ENCODE measurements around the gene SEMA3C.

DNA sequence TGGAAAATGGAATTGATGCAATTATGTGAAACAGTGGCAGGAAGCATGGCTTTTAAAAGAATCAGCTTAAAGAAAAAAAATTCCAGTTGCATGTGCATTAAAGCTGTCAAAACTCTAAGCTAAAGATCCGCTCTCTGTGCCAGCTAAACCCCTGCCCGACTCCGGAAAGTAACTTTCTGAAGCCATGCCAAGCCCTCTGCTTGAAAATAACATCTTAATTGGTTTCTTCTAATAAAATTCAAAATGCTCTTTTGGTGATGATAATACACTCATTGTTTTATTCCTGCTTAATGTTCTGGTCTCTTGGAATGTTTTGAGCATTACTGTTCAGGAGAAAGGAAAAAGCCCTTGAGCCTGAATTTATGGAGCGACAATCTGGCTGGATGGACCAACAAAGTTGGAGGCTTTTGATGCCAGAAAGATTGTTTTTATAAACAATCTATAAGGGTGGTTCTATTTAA, 11.7 kb downstream of the SEMA3C start:
- TF ChIP-seq, protein P1, sequence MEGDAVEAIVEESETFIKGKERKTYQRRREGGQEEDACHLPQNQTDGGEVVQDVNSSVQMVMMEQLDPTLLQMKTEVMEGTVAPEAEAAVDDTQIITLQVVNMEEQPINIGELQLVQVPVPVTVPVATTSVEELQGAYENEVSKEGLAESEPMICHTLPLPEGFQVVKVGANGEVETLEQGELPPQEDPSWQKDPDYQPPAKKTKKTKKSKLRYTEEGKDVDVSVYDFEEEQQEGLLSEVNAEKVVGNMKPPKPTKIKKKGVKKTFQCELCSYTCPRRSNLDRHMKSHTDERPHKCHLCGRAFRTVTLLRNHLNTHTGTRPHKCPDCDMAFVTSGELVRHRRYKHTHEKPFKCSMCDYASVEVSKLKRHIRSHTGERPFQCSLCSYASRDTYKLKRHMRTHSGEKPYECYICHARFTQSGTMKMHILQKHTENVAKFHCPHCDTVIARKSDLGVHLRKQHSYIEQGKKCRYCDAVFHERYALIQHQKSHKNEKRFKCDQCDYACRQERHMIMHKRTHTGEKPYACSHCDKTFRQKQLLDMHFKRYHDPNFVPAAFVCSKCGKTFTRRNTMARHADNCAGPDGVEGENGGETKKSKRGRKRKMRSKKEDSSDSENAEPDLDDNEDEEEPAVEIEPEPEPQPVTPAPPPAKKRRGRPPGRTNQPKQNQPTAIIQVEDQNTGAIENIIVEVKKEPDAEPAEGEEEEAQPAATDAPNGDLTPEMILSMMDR (IDR thresholded peaks at IDR 0.05) = no peak
- no peak for TF ChIP-seq POLR2A (IDR thresholded peaks at IDR 0.05)
